Measurements from ENCODE around the gene C1orf50. TPM values are rescaled to one million over a fixed set of nuclear protein-coding genes. Genes with fewer than 3 reads are reported as not detected.

The C1orf50 gene
- total RNA-seq, 2 donors from 2014 or later: 2.0 to 2.1 TPM

- WGBS, 2 donors: 69 to 73% methylated on average over 11 to 27 of the region's 27 CpGs
- no peak for DNase-seq
- H3K4me3 ChIP-seq: no peak within 1 kb of the TSS
- no peak within 1 kb of the TSS for H3K27ac ChIP-seq
- intact Hi-C loops (cut with DNase I): loop anchor here (10.0 kb wide), 2 partner anchors 165 to 595 kb away; no protein-coding TSS in a partner anchor
- no peaks in the 10 kb centered on the region for H3K27me3 ChIP-seq
- ATAC-seq: no peak
- no peaks in the 10 kb centered on the region for H3K4me1 ChIP-seq
- TF ChIP-seq POLR2A (IDR thresholded peaks at IDR 0.05) (no peak), CTCF (IDR thresholded peaks at IDR 0.05) (no peak)
- H3K9me3 ChIP-seq: no peaks in the 10 kb centered on the region
- H3K36me3 ChIP-seq (replicated peaks in 1 of 2; ENCODE audit: insufficient read depth in 1 of 2, low read depth in 2 of 2): no peaks in the 10 kb centered on the region
Measured at GRCh38 chr1:42739753-42740700, 27.0 kb upstream of the C1orf50 start, which contains the start of gene CLDN19. Gene CLDN19, minus strand, starts transcription at chr1:42740236. Its CDS starts 173 bp downstream, at chr1:42740063.

GRCh38 chr1:42740851-42741580 lies 26.0 kb upstream of the C1orf50 start:
- Histone ChIP-seq H3K9me3 (no peaks in the 10 kb centered on the region), H3K27ac (no peak overlapping the region), H3K27me3 (no peaks in the 10 kb centered on the region), H3K4me1 (no peaks in the 10 kb centered on the region), H3K36me3 (replicated peaks in 1 of 2; ENCODE audit: insufficient read depth in 1 of 2, low read depth in 2 of 2) (no peaks in the 10 kb centered on the region), H3K4me3 (no peak overlapping the region)
- intact Hi-C loops (cut with DNase I): loop anchor here (10.0 kb wide), 2 partner anchors 166 to 596 kb away; no protein-coding TSS in a partner anchor
- TF ChIP-seq CTCF (IDR thresholded peaks at IDR 0.05) (no peak), POLR2A (IDR thresholded peaks at IDR 0.05) (no peak)
- DNase-seq (no peak), ATAC-seq (no peak)
- WGBS, 2 donors: 70 to 74% methylated on average over 16 to 19 of the region's 19 CpGs

- intact Hi-C loops (cut with DNase I): loop anchor here (10.0 kb wide), 2 partner anchors 167 to 597 kb away; no protein-coding TSS in a partner anchor
- no peak for ATAC-seq
- H3K27me3 ChIP-seq: no peaks in the 10 kb centered on the region
- H3K4me1 ChIP-seq: no peaks in the 10 kb centered on the region
- no peaks in the 10 kb centered on the region for H3K9me3 ChIP-seq
- WGBS, 2 donors: 84 to 90% methylated on average over 2 to 3 of the region's 4 CpGs
- no peak overlapping the region for H3K4me3 ChIP-seq
- no peak for DNase-seq
- no peaks in the 10 kb centered on the region for H3K36me3 ChIP-seq (replicated peaks in 1 of 2; ENCODE audit: insufficient read depth in 1 of 2, low read depth in 2 of 2)
- no peak for TF ChIP-seq POLR2A (IDR thresholded peaks at IDR 0.05)
- no peak for TF ChIP-seq CTCF (IDR thresholded peaks at IDR 0.05)
- H3K27ac ChIP-seq: no peak overlapping the region
Measured at GRCh38 chr1:42741706-42742105, 25.3 kb upstream of the C1orf50 start.

- no peaks in the 10 kb centered on the region for H3K27me3 ChIP-seq
- no peak overlapping the region for H3K4me3 ChIP-seq
- no peak for ATAC-seq
- TF ChIP-seq POLR2A (IDR thresholded peaks at IDR 0.05): no peak
- intact Hi-C loops (cut with DNase I): loop anchor here (10.0 kb wide), 2 partner anchors 167 to 597 kb away; no protein-coding TSS in a partner anchor
- peaks cover 0 to 2% of the 10 kb centered on the region in 2 donors for H3K36me3 ChIP-seq (replicated peaks in 1 of 2; ENCODE audit: insufficient read depth in 1 of 2, low read depth in 2 of 2)
- no peak overlapping the region for H3K27ac ChIP-seq
- WGBS, 2 donors: 88 to 90% methylated on average over 8 of the region's 8 CpGs
- H3K9me3 ChIP-seq: no peaks in the 10 kb centered on the region
- DNase-seq: no peak
- no peaks in the 10 kb centered on the region for H3K4me1 ChIP-seq
Measured at GRCh38 chr1:42742141-42742540, 24.9 kb upstream of the C1orf50 start.

All from body of pancreas (tissue), 4 donors.